Smooth muscle cell (in vitro differentiated cells): ENCODE measurements around the gene PPP1R26. TPM values are rescaled to one million over a fixed set of nuclear protein-coding genes. Genes with fewer than 3 reads are reported as not detected.
A peak's percentile ranks its signal among the peaks of the same experiment; 100 is the strongest.
"Not testable (repeated sequence)": the region's sequence is repeated elsewhere in the genome, so short reads cannot be mapped to it uniquely, and the experiment has no call there.

Source experiments
- DNase-seq: peaks from one replicate; lab custom pipeline; 2025; ENCODE audit not compliant: unreplicated experiment; lab: John Stamatoyannopoulos, UW
- H2AFZ ChIP-seq: fragments of 200-600 bp; sonication (generic); 2 replicates; pipeline ENCODE4 v1.6.0; 2016; ENCODE audit warnings: antibody characterized with exemption, low read depth, mild to moderate bottlenecking
- H3F3A ChIP-seq: fragments of 200-600 bp; sonication (generic); 2 replicates; pipeline ENCODE4 v1.6.0; 2017; ENCODE audit warnings: antibody characterized with exemption, low read depth
- H3K27ac ChIP-seq: fragments of 200-600 bp; sonication (generic); 2 replicates; pipeline ENCODE4 v1.5.1; 2016; ENCODE audit warnings: low read depth, mild to moderate bottlenecking
- H3K27me3 ChIP-seq: fragments of 200-600 bp; sonication (generic); 2 replicates; pipeline ENCODE4 v1.6.1; 2016; ENCODE audit warnings: low read depth, mild to moderate bottlenecking
- H3K36me3 ChIP-seq: fragments of 200-600 bp; sonication (generic); 2 replicates; pipeline ENCODE4 v1.5.1; 2016; ENCODE audit warnings: low read depth
- H3K4me1 ChIP-seq: fragments of 200-600 bp; sonication (generic); 2 replicates; pipeline ENCODE4 v1.5.1; 2016; ENCODE audit warnings: low read depth
- H3K4me2 ChIP-seq: fragments of 200-600 bp; sonication (generic); 2 replicates; pipeline ENCODE4 v1.6.0; 2016; ENCODE audit warnings: mild to moderate bottlenecking
- H3K4me3 ChIP-seq: fragments of 200-600 bp; sonication (generic); 2 replicates; pipeline ENCODE4 v1.5.1; 2016; ENCODE audit warnings: mild to moderate bottlenecking
- H3K79me2 ChIP-seq: fragments of 200-600 bp; sonication (generic); 2 replicates; pipeline ENCODE4 v1.6.0; 2016; ENCODE audit warnings: low read depth, mild to moderate bottlenecking
- H3K9ac ChIP-seq: fragments of 200-600 bp; sonication (generic); 2 replicates; pipeline ENCODE4 v1.6.0; 2016; ENCODE audit warnings: low read depth
- H3K9me3 ChIP-seq: fragments of 200-600 bp; sonication (generic); replicated peaks from 2 replicates; pipeline ENCODE4 v1.5.1; 2016; ENCODE audit warnings: low read depth
- H4K20me1 ChIP-seq: fragments of 200-600 bp; sonication (generic); 2 replicates; pipeline ENCODE4 v1.6.0; 2016; ENCODE audit warnings: low read depth
- CTCF ChIP-seq: fragments of 200-600 bp; sonication (generic); IDR thresholded peaks from 2 replicates; pipeline ENCODE4 v1.5.1; 2017; ENCODE audit warnings: borderline replicate concordance, mild to moderate bottlenecking, antibody characterized with exemption; ENCODE audit not compliant: insufficient read depth, poor library complexity, severe bottlenecking
- WGBS: methylation state at CpG from one replicate; pipeline ENCODE4 v1.1.7; 2016; ENCODE audit warnings: low lambda C conversion rate; 5-methylcytosine and 5-hydroxymethylcytosine counted together
- polyA plus RNA-seq: library from polyadenylated mRNA; unstranded; fragments of >200 nt; fragmentation: Nextera tagmentation; extraction: Ambion mirVana; gene quantifications from 2 replicates; pipeline ENCODE4 v1.2.1, GENCODE V29; 2016
- total RNA-seq: library from RNA; depleted of rRNA; stranded (reverse); fragments of >200 nt; gene quantifications from 2 replicates; pipeline ENCODE4 v1.2.3, GENCODE V29; 2014

The PPP1R26 gene
- total and polyA plus RNA-seq, 2 experiments from 2014 or later = 7.7 to 8.1 TPM

- Histone ChIP-seq H3K79me2 (no peaks in the 10 kb centered on the region), H3K9me3 (no peaks in the 10 kb centered on the region), H2AFZ (no peak overlapping the region), H4K20me1 (no peaks in the 10 kb centered on the region), H3F3A (no peaks in the 10 kb centered on the region), H3K9ac (no peak overlapping the region), H3K36me3 (no peaks in the 10 kb centered on the region), H3K4me1 (no peaks in the 10 kb centered on the region), H3K27ac (no peak overlapping the region), H3K4me3 (no peak overlapping the region), H3K4me2 (no peak overlapping the region), H3K27me3 (no peaks in the 10 kb centered on the region)
- no peak for TF ChIP-seq CTCF
- WGBS = 91% methylated on average over 19 of the region's 19 CpGs
- no peak for DNase-seq
Observed at GRCh38 chr9:135456436-135457104, 23.0 kb upstream of the PPP1R26 start.

- not testable (repeated sequence) for H3K4me1 ChIP-seq, H2AFZ ChIP-seq, H3K4me2 ChIP-seq, H3K79me2 ChIP-seq, H3K36me3 ChIP-seq, H3F3A ChIP-seq, H3K27me3 ChIP-seq, DNase-seq, H3K4me3 ChIP-seq, H3K9ac ChIP-seq, H3K9me3 ChIP-seq, H3K27ac ChIP-seq, H4K20me1 ChIP-seq
- WGBS = 94% methylated on average over 5 of the region's 5 CpGs
Observed at GRCh38 chr9:135458478-135458877, 21.1 kb upstream of the PPP1R26 start.

GRCh38 chr9:135461936-135462335 is 17.6 kb upstream of the PPP1R26 start:
- no peak for DNase-seq
- Histone ChIP-seq H3K9ac (no peak overlapping the region), H3K79me2 (no peaks in the 10 kb centered on the region), H3F3A (no peaks in the 10 kb centered on the region), H3K27me3 (no peaks in the 10 kb centered on the region), H3K9me3 (no peaks in the 10 kb centered on the region), H3K4me1 (no peaks in the 10 kb centered on the region), H4K20me1 (no peaks in the 10 kb centered on the region), H3K27ac (no peak overlapping the region), H3K36me3 (no peaks in the 10 kb centered on the region), H3K4me3 (no peak overlapping the region), H2AFZ (no peak overlapping the region), H3K4me2 (no peak overlapping the region)
- 93% methylated on average over 11 of the region's 11 CpGs for WGBS
- no peak for TF ChIP-seq CTCF

GRCh38 chr9:135463140-135463539 is 16.4 kb upstream of the PPP1R26 start:
- no peaks in the 10 kb centered on the region for H3F3A ChIP-seq
- H3K9me3 ChIP-seq = no peaks in the 10 kb centered on the region
- no peaks in the 10 kb centered on the region for H4K20me1 ChIP-seq
- no peak for DNase-seq
- no peak overlapping the region for H2AFZ ChIP-seq
- 37% methylated on average over 3 of the region's 3 CpGs for WGBS
- H3K27me3 ChIP-seq = no peaks in the 10 kb centered on the region
- H3K79me2 ChIP-seq = no peaks in the 10 kb centered on the region
- no peak overlapping the region for H3K9ac ChIP-seq
- peak overlapping the region; percentile 23 for H3K27ac ChIP-seq
- H3K4me2 ChIP-seq = peak overlapping the region; percentile 58
- H3K4me1 ChIP-seq = no peaks in the 10 kb centered on the region
- no peak for TF ChIP-seq CTCF
- no peaks in the 10 kb centered on the region for H3K36me3 ChIP-seq
- no peak overlapping the region for H3K4me3 ChIP-seq
